HG03558 (cell line): ENCODE results near the gene TNIP1.

Source experiments
- ATAC-seq: cut with Tn5 transposase; IDR thresholded peaks from one replicate; pipeline ENCODE4 v1.9.1; 2021; ENCODE audit warnings: moderate number of reproducible peaks; ENCODE audit not compliant: unreplicated experiment; ENCODE audit errors: extremely low read depth

The TNIP1 gene

GRCh38 chr5:151007430-151008209 is 73.2 kb downstream of the TNIP1 start:
- ATAC-seq: no peak

- no peak for ATAC-seq
These were observed 74.0 kb downstream of the TNIP1 start for GRCh38 chr5:151006704-151007334.

GRCh38 chr5:151005950-151006576 is 74.8 kb downstream of the TNIP1 start:
- ATAC-seq: no peak

GRCh38 chr5:151005187-151005949 is 75.5 kb downstream of the TNIP1 start:
- no peak for ATAC-seq

- no peak for ATAC-seq
These were observed 76.3 kb downstream of the TNIP1 start for GRCh38 chr5:151004499-151004898.

GRCh38 chr5:151003503-151003860 is 77.4 kb downstream of the TNIP1 start:
- ATAC-seq: no peak

- ATAC-seq: no peak
These were observed 77.9 kb downstream of the TNIP1 start for GRCh38 chr5:151002681-151003502.

GRCh38 chr5:151002250-151002649 is 78.6 kb downstream of the TNIP1 start:
- no peak for ATAC-seq

- no peak for ATAC-seq
These were observed 79.4 kb downstream of the TNIP1 start for GRCh38 chr5:151001436-151001835.

GRCh38 chr5:150999704-151000442 is 81.0 kb downstream of the TNIP1 start:
- ATAC-seq: no peak

GRCh38 chr5:150993826-150994412 is 86.9 kb downstream of the TNIP1 start:
- ATAC-seq: no peak

- no peak for ATAC-seq
These were observed 87.4 kb downstream of the TNIP1 start for GRCh38 chr5:150993422-150993821.

- no peak for ATAC-seq
These were observed 88.1 kb downstream of the TNIP1 start for GRCh38 chr5:150992705-150993104.

- ATAC-seq: no peak
These were observed 91.1 kb downstream of the TNIP1 start for GRCh38 chr5:150989695-150990094.

GRCh38 chr5:150987746-150988145 is 93.1 kb downstream of the TNIP1 start:
- ATAC-seq: no peak
